NOMO-1 (cell line): Measurements from ENCODE around the gene ITFG2.

Experiments
- DNase-seq, 2 experiments: peaks; one replicate each; lab custom pipeline; 2025; ENCODE audit not compliant: unreplicated experiment in 2 of 2; lab: John Stamatoyannopoulos, UW

Gene ITFG2

DNA sequence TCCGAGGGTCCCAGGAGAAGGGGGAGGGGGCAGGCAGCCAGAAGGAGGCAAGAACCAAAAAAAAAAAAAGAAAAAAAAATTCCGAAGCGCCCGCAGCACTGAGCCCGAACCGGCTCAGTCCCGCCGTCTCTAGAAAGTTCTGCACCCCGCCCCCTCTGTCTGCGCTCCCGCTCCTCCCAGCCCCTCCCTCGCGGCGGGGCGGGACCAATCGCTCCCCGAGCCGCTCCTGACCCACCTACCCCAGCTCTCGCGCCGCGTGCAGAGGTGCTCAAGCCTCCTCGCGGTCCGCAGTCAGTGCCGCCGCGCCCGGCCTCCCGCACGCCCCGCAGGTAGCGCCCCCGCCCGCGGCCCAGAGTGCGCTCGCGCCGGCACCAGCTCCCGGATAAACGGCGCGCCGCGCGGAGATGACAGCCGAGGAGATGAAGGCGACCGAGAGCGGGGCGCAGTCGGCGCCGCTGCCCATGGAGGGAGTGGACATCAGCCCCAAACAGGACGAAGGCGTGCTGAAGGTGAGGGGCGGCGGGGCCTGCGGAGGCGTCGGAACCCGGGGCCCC is 17.7 kb upstream of the ITFG2 start, which contains the start of gene FKBP4:
TSS of gene FKBP4 (plus strand) at position 235 of the 554 bp plus-strand sequence. CDS start at position 405, 170 bp downstream.
- DNase-seq, result peak; percentile 77 to 90

DNA sequence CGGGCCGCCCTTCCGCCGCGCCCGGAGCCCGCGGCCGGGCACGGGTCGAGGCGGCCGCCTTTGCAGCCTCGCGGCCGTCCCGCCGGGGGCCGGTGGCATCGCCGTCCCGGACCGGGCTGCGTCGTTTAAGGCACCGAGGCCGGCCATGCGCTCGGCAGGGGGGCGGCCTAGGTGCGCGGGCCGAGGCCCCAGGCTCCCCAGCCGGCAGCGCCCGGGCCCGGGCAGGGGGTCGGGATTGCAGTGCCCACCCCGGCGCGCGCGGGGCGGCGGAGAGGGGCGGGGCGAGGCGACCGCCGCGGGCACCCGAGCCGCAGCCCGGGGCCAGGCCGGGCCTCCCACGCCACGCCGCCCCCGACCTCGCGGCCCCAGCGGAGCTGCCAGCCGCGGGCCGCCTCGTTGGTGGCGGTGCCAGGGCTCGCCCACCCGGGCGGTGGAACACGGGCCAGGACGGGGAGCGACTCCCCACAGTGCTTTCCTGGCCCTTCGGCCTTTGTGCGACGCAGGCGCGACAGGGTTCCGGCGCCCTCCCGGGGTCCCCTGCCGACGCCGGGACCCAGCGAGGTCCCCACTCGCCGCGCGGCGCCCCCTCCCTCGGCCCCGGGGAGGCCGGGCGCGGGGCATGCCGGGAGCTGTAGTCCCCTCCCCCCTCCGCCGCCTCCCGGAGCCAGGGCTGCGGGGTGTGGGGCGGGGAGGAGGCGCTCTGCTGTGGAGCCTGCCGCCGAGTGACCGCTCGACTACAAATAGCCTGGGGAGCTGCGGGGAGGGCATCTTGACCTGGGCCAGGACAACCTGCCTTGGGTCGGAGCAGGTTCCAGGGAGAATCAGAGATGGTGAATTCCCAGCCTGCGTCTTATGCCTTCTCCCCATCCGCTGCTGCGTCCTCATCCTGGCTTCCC is 16.9 kb upstream of the ITFG2 start:
- DNase-seq, result peak; percentile 21 to 59

DNA sequence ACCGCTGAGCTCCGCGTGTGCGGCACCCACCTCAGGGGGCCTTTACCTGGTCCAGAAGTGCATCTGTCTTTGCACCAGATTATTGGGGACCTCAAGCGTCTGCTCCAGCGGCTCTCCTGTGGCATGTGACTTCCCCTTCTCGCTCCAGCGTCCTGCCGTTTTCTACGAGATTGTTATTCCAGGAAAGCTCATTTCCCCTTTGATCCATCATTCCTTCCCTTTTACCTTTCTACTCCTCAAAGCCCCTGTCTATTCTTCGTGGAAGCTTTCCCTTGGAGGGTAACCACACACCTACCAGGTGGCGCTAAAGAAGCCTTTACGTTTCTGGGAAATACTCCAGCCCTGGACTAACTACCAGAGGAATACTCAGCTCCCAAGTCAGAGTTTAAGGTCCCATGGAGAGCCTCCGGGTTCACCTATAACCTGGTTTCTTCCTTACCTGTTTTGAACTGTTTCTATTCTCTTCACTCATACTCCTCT is 16.2 kb upstream of the ITFG2 start:
- peak in 1 of 2 experiments; percentile 22 for DNase-seq

DNA sequence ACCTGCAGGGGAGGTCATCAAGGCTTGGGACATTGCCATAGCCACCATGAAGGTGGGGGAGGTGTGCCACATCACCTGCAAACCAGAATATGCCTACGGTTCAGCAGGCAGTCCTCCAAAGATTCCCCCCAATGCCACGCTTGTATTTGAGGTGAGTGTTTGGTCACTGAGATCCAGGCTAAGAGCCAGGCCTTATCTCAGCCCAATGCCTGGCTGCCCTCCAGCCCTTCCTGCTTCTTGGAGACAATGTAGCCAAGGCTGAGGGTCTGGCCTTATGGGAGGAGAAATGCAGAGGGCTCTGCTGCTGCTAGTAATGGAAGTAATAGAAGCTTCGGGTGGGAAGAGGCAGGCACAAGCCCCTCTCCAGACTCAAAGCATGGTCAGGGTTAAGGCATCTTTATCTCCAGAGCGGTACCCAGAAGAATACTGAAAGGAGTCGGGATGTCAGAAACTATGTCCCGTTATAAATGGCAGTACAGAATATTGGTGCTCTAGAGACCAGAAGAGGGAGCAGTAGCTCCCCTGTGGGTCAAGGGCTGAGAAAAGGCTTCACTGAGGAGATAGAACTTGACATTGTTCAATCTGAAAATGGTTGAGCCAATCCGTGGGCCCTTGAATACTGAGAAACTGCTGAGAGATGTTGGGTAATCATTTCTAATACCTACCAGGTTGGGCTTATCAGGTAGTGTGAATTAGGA is 14.6 kb upstream of the ITFG2 start:
- no peak for DNase-seq

DNA sequence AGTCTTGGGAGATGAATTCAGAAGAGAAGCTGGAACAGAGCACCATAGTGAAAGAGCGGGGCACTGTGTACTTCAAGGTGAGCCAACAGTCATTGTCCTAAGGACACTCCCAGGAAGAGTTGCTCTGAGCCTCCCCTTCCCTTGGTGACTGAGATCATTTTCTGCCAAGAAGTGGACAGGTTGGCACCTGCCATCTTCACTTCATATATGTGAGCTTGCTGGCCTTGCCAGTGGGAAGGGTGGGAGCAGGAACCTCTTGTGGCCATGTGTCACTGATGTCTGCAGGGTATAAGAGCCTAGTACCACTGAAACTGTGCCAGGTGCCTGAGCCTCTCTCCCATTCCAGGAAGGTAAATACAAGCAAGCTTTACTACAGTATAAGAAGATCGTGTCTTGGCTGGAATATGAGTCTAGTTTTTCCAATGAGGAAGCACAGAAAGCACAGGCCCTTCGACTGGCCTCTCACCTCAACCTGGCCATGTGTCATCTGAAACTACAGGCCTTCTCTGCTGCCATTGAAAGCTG is 12.4 kb upstream of the ITFG2 start:
- DNase-seq, result no peak

GRCh38 chr12:2801044-2801783 is 11.3 kb upstream of the ITFG2 start:
- no peak for DNase-seq

DNA sequence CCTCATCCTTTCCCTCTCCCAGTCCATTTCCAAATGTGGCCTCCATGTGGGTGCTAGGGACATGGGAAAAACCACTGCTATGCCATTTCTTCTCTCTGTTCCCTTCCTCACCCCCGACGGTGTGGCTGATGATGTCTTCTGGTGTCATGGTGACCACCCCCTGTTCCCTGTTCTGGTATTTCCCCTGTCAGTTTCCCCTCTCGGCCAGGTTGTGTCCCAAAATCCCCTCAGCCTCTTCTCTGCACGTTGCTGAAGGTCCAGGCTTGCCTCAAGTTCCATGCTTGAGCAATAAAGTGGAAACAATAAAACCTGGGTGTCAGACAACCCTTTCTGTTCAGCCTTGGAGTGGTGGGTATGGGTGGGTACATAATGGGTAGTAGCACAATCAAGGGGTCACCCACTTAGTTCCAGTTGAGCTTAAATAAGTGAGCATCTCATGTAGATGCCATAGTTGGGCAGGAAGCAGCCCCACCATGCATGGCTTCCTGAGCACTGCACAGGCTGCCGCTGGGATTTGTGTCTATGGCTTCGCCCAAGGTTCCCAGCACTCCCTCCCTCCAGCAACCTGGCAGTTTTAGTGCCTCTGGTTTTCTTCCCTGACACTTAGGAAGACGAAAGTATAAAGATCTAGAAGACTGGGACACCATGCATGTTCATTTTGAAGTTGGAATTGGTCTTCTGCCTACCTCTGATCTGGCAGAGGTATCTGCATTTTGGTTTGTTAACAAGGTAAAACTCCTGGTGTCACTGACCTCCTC is 8.7 kb upstream of the ITFG2 start:
- DNase-seq, result no peak

- no peak for DNase-seq
Observed at GRCh38 chr12:2804393-2805142, 7.9 kb upstream of the ITFG2 start.

- no peak for DNase-seq
Observed at GRCh38 chr12:2805143-2805520, 7.3 kb upstream of the ITFG2 start.

- no peak for DNase-seq
Observed at GRCh38 chr12:2806700-2807099, 5.8 kb upstream of the ITFG2 start.

- no peak for DNase-seq
Observed at GRCh38 chr12:2811801-2812200, 667 bp upstream of the ITFG2 start.

DNA sequence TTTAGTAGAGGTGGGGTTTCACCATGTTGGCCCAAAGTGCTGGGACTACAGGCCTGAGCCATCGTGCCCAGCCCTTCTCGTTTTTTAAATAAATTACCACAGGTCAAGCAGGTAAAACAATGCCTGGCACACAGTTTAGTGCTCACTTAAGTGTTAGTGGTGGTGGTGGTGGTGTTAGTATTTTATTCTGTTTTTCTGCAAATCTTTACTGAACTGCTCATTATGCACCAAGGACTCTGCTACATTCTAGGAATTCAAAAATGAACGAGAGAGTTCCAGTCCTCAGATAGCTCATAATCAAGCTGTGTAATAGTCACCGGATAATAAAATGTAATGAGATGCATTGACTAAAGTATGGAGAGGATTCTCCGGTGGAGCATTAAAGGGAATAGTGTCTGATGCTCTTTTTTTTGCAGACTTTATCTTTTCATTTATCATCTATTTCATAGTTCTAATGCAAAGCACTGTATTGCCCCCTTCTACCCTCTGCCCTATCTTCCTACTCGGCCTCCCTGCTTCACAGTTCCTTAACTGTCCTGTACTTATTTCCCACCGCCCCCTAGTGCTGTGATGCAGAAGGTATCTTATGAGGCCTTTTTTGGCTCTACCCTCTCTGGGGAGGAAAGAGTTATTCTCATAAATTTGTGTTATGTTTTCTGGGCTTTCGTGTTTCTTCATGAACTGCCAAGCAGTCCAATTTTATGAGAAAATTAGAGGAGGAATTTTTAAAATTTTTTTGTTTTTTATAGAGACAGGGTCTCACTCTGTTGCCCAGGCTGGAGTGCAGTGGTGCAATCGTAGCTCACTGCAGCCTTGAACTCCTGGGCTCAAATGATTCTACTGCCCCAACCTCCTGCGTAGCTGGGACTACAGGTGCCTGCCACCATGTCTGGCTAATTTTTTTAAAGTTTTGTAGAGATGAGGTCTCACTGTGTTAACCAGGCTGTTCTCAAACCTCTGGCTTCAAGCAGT is 1.0 kb downstream of the ITFG2 start:
- DNase-seq, result peak; percentile 53 to 82

GRCh38 chr12:2819810-2820209 is 7.3 kb downstream of the ITFG2 start:
- no peak for DNase-seq

- DNase-seq, result no peak
Observed at GRCh38 chr12:2820432-2820831, 8.0 kb downstream of the ITFG2 start.

- DNase-seq, result no peak
Observed at GRCh38 chr12:2823483-2823882, 11.0 kb downstream of the ITFG2 start.

GRCh38 chr12:2824541-2824940 is 12.1 kb downstream of the ITFG2 start:
- no peak for DNase-seq

DNA sequence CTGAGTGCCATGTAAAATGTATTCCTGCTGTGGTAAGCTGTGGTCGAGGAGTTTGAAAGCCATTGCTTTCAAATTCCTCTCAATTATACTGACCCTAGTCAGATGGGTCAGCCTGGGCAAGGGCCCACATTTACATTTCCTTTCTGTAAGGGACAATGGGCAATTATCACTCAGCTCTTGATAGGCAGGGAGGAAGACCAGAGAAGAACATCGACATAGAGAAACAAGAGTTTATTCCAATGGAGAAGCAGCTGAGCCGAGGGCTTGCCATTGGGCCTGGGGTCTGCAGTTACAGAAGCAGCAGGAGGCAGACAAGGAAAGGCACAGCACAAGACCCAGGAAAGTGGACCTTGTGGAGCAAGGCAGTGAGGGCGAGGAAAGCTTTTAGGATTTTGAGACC is 12.7 kb downstream of the ITFG2 start:
- no peak for DNase-seq

GRCh38 chr12:2826036-2826435 is 13.6 kb downstream of the ITFG2 start:
- DNase-seq, result no peak
